ENCODE measurements around the gene CXADR.

DNA sequence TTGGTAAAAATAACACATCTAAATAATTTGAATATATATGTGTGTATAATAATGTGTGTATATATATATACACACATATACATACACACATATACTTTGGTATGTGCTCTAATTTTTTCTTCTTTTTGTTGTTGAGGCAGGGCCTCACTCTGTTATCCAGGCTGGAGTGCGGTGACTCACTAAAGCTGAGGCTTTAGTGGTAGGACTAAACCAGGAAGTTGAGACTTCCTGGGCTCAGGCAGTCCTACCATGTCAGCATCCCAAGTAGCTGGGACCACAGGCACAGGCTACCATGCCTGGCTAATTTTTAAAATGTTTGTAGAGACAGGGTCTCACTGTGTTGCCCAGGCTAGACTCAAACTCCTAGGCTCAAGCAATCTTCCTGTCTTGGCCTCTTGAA lies 46.7 kb upstream of the CXADR start:
- TF ChIP-seq, protein P1, sequence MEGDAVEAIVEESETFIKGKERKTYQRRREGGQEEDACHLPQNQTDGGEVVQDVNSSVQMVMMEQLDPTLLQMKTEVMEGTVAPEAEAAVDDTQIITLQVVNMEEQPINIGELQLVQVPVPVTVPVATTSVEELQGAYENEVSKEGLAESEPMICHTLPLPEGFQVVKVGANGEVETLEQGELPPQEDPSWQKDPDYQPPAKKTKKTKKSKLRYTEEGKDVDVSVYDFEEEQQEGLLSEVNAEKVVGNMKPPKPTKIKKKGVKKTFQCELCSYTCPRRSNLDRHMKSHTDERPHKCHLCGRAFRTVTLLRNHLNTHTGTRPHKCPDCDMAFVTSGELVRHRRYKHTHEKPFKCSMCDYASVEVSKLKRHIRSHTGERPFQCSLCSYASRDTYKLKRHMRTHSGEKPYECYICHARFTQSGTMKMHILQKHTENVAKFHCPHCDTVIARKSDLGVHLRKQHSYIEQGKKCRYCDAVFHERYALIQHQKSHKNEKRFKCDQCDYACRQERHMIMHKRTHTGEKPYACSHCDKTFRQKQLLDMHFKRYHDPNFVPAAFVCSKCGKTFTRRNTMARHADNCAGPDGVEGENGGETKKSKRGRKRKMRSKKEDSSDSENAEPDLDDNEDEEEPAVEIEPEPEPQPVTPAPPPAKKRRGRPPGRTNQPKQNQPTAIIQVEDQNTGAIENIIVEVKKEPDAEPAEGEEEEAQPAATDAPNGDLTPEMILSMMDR (IDR thresholded peaks at IDR 0.05): no peak
- no peak for TF ChIP-seq EP300 (IDR thresholded peaks at IDR 0.05)

All from suprapubic skin (tissue), 3 donors.